ENCODE data around the gene PLD3. TPM values are rescaled to one million over a fixed set of nuclear protein-coding genes. Genes with fewer than 3 reads are reported as not detected.

The PLD3 gene
- total RNA-seq, 1 experiment from 2014 or later: 146 TPM

DNA sequence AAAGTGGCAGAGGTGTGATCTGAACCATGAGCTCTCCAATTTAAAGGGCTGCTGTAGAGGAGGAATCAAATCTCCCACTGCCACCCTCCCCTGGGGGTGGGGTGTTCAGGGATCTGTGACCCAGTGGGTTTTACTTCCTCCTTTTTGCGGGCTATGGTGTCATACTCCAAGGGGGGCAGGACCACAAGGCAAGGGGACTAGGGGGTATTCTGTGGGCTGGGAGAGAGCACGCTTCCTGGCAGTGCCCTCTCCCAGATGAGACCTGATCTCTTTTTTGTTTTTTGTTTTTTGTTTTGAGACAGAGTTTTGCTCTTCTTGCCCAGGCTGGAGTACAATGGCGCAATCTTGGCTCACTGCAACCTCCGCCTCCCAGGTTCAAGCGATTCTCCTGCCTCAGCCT lies 10.3 kb downstream of the PLD3 start:
- no peaks in the 10 kb centered on the region for H4K20me1 ChIP-seq (ENCODE audit: insufficient read depth)
- H3K9me3 ChIP-seq (ENCODE audit: insufficient read depth, low read depth): no peaks in the 10 kb centered on the region
- DNase-seq: no peak
- H3K79me2 ChIP-seq (ENCODE audit: low read depth): no peaks in the 10 kb centered on the region
- H3K9me2 ChIP-seq (ENCODE audit: insufficient read depth): no peaks in the 10 kb centered on the region
- H3K4me2 ChIP-seq: no peak overlapping the region
- no peak overlapping the region for H3K4me3 ChIP-seq
- no peaks in the 10 kb centered on the region for H3K27me3 ChIP-seq (ENCODE audit: insufficient read depth, low read depth)
- H3K36me3 ChIP-seq (ENCODE audit: low read depth): no peaks in the 10 kb centered on the region
- no TSS peak for BruUV-seq (replicated peaks)
- no peaks in the 10 kb centered on the region for H3K4me1 ChIP-seq (replicated peaks; ENCODE audit: insufficient read depth)
- POLR2A ChIA-PET (ENCODE audit: unreplicated experiment): no interaction called here
- no peaks in the 10 kb centered on the region for H3F3A ChIP-seq (ENCODE audit: insufficient read depth, low read depth)
- CTCF ChIA-PET: no interaction called here
- TF ChIP-seq, protein P1, sequence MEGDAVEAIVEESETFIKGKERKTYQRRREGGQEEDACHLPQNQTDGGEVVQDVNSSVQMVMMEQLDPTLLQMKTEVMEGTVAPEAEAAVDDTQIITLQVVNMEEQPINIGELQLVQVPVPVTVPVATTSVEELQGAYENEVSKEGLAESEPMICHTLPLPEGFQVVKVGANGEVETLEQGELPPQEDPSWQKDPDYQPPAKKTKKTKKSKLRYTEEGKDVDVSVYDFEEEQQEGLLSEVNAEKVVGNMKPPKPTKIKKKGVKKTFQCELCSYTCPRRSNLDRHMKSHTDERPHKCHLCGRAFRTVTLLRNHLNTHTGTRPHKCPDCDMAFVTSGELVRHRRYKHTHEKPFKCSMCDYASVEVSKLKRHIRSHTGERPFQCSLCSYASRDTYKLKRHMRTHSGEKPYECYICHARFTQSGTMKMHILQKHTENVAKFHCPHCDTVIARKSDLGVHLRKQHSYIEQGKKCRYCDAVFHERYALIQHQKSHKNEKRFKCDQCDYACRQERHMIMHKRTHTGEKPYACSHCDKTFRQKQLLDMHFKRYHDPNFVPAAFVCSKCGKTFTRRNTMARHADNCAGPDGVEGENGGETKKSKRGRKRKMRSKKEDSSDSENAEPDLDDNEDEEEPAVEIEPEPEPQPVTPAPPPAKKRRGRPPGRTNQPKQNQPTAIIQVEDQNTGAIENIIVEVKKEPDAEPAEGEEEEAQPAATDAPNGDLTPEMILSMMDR (conservative IDR thresholded peaks at IDR 0.05): no peak
- TF ChIP-seq EZH2 (IDR thresholded peaks at IDR 0.05; ENCODE audit: low read depth): no peak
- H2AFZ ChIP-seq: no peak overlapping the region
- intact Hi-C loops (cut with micrococcal nuclease; ENCODE audit: unreplicated experiment): no loop called here
- H3K27ac ChIP-seq: no peak overlapping the region

DNA sequence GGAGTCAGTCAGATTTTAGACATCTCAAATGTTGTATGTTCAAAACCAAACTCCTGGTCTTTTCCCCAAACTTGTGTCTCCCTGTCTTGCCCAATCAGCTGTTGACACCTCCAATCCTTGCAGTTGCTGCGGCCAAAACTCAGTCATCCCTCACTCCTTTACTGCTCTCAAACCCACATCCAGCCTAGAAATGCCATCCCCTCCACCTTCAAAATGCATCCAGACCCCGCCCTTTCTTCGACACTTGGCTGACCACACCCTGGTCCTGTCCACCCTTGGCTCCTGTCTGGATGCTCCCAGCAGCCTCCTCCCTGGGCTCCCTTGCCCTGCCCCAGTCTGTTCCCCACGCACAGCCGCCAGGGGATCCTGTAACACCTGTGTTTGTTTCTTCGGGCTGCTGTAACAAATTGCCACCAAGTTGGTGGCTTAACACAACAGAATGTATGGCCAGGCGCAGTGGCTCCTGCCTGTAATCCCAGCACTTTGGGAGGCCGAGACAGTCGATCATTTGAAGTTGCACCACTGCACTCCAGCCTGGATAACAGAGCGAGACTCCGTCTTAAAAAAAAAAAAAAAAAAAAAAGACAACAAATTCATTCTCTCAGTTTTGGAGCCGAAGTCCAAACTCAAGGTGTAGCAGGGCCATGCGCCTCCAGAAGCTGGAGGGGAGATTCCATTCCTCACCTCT lies 11.7 kb downstream of the PLD3 start:
- Histone ChIP-seq H3K9me2 (ENCODE audit: insufficient read depth) (no peaks in the 10 kb centered on the region), H3K4me1 (replicated peaks; ENCODE audit: insufficient read depth) (no peaks in the 10 kb centered on the region), H3K79me2 (ENCODE audit: low read depth) (no peaks in the 10 kb centered on the region), H2AFZ (no peak overlapping the region), H4K20me1 (ENCODE audit: insufficient read depth) (no peaks in the 10 kb centered on the region), H3K27me3 (ENCODE audit: insufficient read depth, low read depth) (no peaks in the 10 kb centered on the region), H3K36me3 (ENCODE audit: low read depth) (no peaks in the 10 kb centered on the region), H3K9me3 (ENCODE audit: insufficient read depth, low read depth) (no peaks in the 10 kb centered on the region), H3K27ac (no peak overlapping the region), H3K4me2 (no peak overlapping the region), H3K4me3 (no peak overlapping the region), H3F3A (ENCODE audit: insufficient read depth, low read depth) (peaks cover 4% of the 10 kb centered on the region; the same call in 1 of the 2 replicates)
- intact Hi-C loops (cut with micrococcal nuclease; ENCODE audit: unreplicated experiment): no loop called here
- CTCF ChIA-PET: no interaction called here
- POLR2A ChIA-PET (ENCODE audit: unreplicated experiment): no interaction called here
- no peak for DNase-seq
- no TSS peak for BruUV-seq (replicated peaks)
- TF ChIP-seq, protein P1 (conservative IDR thresholded peaks at IDR 0.05): no peak
- no peak for TF ChIP-seq EZH2 (IDR thresholded peaks at IDR 0.05; ENCODE audit: low read depth)

DNA sequence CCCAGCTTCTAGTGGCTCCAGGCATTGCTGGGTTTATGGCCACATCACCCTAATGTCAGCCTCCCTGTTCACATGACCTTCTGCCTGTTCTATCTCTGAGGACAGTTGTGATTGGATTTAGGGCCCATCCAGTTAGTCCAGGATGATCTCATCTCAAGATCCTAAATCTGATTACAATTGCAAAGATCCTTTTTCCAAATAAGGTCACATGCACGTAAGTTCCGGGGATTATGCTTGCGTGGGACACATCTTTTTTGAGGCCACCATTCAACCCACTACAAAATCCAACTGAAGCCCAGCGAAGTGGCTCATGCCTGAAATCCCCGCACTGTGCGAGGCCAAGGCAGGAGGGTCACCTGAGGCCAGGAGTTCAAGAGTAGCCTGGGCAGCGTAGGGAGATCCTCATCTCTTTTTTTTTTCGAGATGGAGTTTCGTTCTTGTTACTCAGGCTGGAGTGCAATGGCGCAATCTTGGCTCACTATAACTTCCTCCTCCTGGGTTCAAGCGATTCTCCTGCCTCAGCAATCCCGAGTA lies 12.3 kb downstream of the PLD3 start:
- BruUV-seq (replicated peaks): no TSS peak
- Histone ChIP-seq H3K27ac (no peak overlapping the region), H3K36me3 (ENCODE audit: low read depth) (no peaks in the 10 kb centered on the region), H2AFZ (no peak overlapping the region), H3K4me3 (no peak overlapping the region), H3K9me2 (ENCODE audit: insufficient read depth) (no peaks in the 10 kb centered on the region), H3K27me3 (ENCODE audit: insufficient read depth, low read depth) (no peaks in the 10 kb centered on the region), H3K4me2 (no peak overlapping the region), H3K9me3 (ENCODE audit: insufficient read depth, low read depth) (no peaks in the 10 kb centered on the region), H3F3A (ENCODE audit: insufficient read depth, low read depth) (peaks cover 4% of the 10 kb centered on the region; the same call in 1 of the 2 replicates), H4K20me1 (ENCODE audit: insufficient read depth) (no peaks in the 10 kb centered on the region), H3K79me2 (ENCODE audit: low read depth) (no peaks in the 10 kb centered on the region), H3K4me1 (replicated peaks; ENCODE audit: insufficient read depth) (0 out of 2 replicates have a peak, but pooled peaks cover 2% of the 10 kb centered on the region)
- TF ChIP-seq, protein P1 (conservative IDR thresholded peaks at IDR 0.05): no peak
- no peak for TF ChIP-seq EZH2 (IDR thresholded peaks at IDR 0.05; ENCODE audit: low read depth)
- POLR2A ChIA-PET (ENCODE audit: unreplicated experiment): interaction anchor here (0.7 kb wide), 1 partner anchor 14 kb away, joined by 6 read pairs; no protein-coding TSS in a partner anchor
- CTCF ChIA-PET: no interaction called here
- intact Hi-C loops (cut with micrococcal nuclease; ENCODE audit: unreplicated experiment): no loop called here
- DNase-seq: no peak

Measured in PC-9 (cell line).